Stomach smooth muscle (tissue), 2 donors: Measurements from ENCODE around the gene PLXNC1.

Experiments used
- H3K27ac ChIP-seq: one replicate; pipeline ENCODE4 v1.7.0; 2013; ENCODE audit warnings: mild to moderate bottlenecking, low read length, inconsistent platforms
- H3K27me3 ChIP-seq, 2 donors: one replicate each; pipeline ENCODE4 v1.7.0; 2013; ENCODE audit warnings: low read length in 2 of 2; ENCODE audit not compliant: insufficient read depth in 2 of 2, control insufficient read depth in 1 of 2
- H3K36me3 ChIP-seq, 2 donors: one replicate each; pipeline ENCODE4 v1.7.0; 2013; ENCODE audit warnings: low read length in 2 of 2; ENCODE audit not compliant: control insufficient read depth in 2 of 2, insufficient read depth in 2 of 2
- H3K4me1 ChIP-seq: one replicate; pipeline ENCODE4 v1.7.0; 2013; ENCODE audit warnings: low read length; ENCODE audit not compliant: control insufficient read depth, insufficient read depth
- H3K4me3 ChIP-seq, 2 donors: one replicate each; pipeline ENCODE4 v1.7.0; 2013; ENCODE audit warnings: low read length in 2 of 2
- H3K9ac ChIP-seq, 2 donors: one replicate each; pipeline ENCODE4 v1.7.0; 2013; ENCODE audit warnings: low read length in 2 of 2, mild to moderate bottlenecking in 1 of 2
- H3K9me3 ChIP-seq, 2 donors: one replicate each; pipeline ENCODE4 v1.7.0; 2013; ENCODE audit warnings: low read length in 2 of 2; ENCODE audit not compliant: control insufficient read depth in 2 of 2
- donor health status: healthy.
- donor health status: Pancreatic carcinoma.

The PLXNC1 gene

GRCh38 chr12:94195483-94195882 lies 47.1 kb downstream of the PLXNC1 start:
- Histone ChIP-seq H3K27ac (no peak overlapping the region), H3K36me3 (no peaks in the 10 kb centered on the region), H3K9ac (no peak overlapping the region), H3K4me1 (no peaks in the 10 kb centered on the region), H3K9me3 (peaks cover 0 to 5% of the 10 kb centered on the region in 2 donors), H3K27me3 (no peaks in the 10 kb centered on the region), H3K4me3 (no peak overlapping the region)

- no peak overlapping the region for H3K4me3 ChIP-seq
- H3K9ac ChIP-seq: no peak overlapping the region
- H3K27ac ChIP-seq: no peak overlapping the region
- H3K9me3 ChIP-seq: peaks cover 0 to 5% of the 10 kb centered on the region in 2 donors
- H3K36me3 ChIP-seq: no peaks in the 10 kb centered on the region
- H3K27me3 ChIP-seq: no peaks in the 10 kb centered on the region
- no peaks in the 10 kb centered on the region for H3K4me1 ChIP-seq
Observed at GRCh38 chr12:94198469-94198868, 50.1 kb downstream of the PLXNC1 start.

- no peak overlapping the region for H3K4me3 ChIP-seq
- no peak overlapping the region for H3K27ac ChIP-seq
- no peaks in the 10 kb centered on the region for H3K27me3 ChIP-seq
- H3K9ac ChIP-seq: no peak overlapping the region
- H3K9me3 ChIP-seq: peaks cover 0 to 5% of the 10 kb centered on the region in 2 donors
- no peaks in the 10 kb centered on the region for H3K4me1 ChIP-seq
- no peaks in the 10 kb centered on the region for H3K36me3 ChIP-seq
Observed at GRCh38 chr12:94198872-94199271, 50.5 kb downstream of the PLXNC1 start.

- H3K36me3 ChIP-seq: no peaks in the 10 kb centered on the region
- H3K9ac ChIP-seq: no peak overlapping the region
- no peaks in the 10 kb centered on the region for H3K4me1 ChIP-seq
- no peak overlapping the region for H3K27ac ChIP-seq
- H3K4me3 ChIP-seq: no peak overlapping the region
- H3K9me3 ChIP-seq: peaks cover 0 to 5% of the 10 kb centered on the region in 2 donors
- no peaks in the 10 kb centered on the region for H3K27me3 ChIP-seq
Observed at GRCh38 chr12:94200069-94200468, 51.7 kb downstream of the PLXNC1 start.

- no peak overlapping the region for H3K4me3 ChIP-seq
- no peak overlapping the region for H3K27ac ChIP-seq
- H3K4me1 ChIP-seq: no peaks in the 10 kb centered on the region
- no peak overlapping the region for H3K9ac ChIP-seq
- H3K9me3 ChIP-seq: peaks cover 0 to 5% of the 10 kb centered on the region in 2 donors
- no peaks in the 10 kb centered on the region for H3K27me3 ChIP-seq
- H3K36me3 ChIP-seq: no peaks in the 10 kb centered on the region
Observed at GRCh38 chr12:94200695-94201094, 52.3 kb downstream of the PLXNC1 start.

GRCh38 chr12:94202245-94203180 lies 54.1 kb downstream of the PLXNC1 start:
- Histone ChIP-seq H3K4me1 (no peaks in the 10 kb centered on the region), H3K27me3 (no peaks in the 10 kb centered on the region), H3K9ac (no peak overlapping the region), H3K36me3 (no peaks in the 10 kb centered on the region), H3K27ac (no peak overlapping the region), H3K4me3 (no peak overlapping the region), H3K9me3 (no peaks in the 10 kb centered on the region)

- Histone ChIP-seq H3K27ac (no peak overlapping the region), H3K27me3 (no peaks in the 10 kb centered on the region), H3K36me3 (no peaks in the 10 kb centered on the region), H3K4me1 (no peaks in the 10 kb centered on the region), H3K9me3 (no peaks in the 10 kb centered on the region), H3K9ac (no peak overlapping the region), H3K4me3 (no peak overlapping the region)
Observed at GRCh38 chr12:94203181-94203546, 54.8 kb downstream of the PLXNC1 start.

GRCh38 chr12:94203796-94204195 lies 55.4 kb downstream of the PLXNC1 start:
- no peaks in the 10 kb centered on the region for H3K27me3 ChIP-seq
- no peak overlapping the region for H3K9ac ChIP-seq
- no peaks in the 10 kb centered on the region for H3K9me3 ChIP-seq
- H3K4me3 ChIP-seq: no peak overlapping the region
- no peak overlapping the region for H3K27ac ChIP-seq
- no peaks in the 10 kb centered on the region for H3K4me1 ChIP-seq
- no peaks in the 10 kb centered on the region for H3K36me3 ChIP-seq

GRCh38 chr12:94204499-94205247 lies 56.3 kb downstream of the PLXNC1 start:
- H3K4me3 ChIP-seq: no peak overlapping the region
- no peak overlapping the region for H3K27ac ChIP-seq
- no peaks in the 10 kb centered on the region for H3K36me3 ChIP-seq
- no peaks in the 10 kb centered on the region for H3K4me1 ChIP-seq
- no peaks in the 10 kb centered on the region for H3K27me3 ChIP-seq
- no peaks in the 10 kb centered on the region for H3K9me3 ChIP-seq
- H3K9ac ChIP-seq: no peak overlapping the region

- Histone ChIP-seq H3K27me3 (no peaks in the 10 kb centered on the region), H3K9ac (no peak overlapping the region), H3K27ac (no peak overlapping the region), H3K4me1 (no peaks in the 10 kb centered on the region), H3K36me3 (no peaks in the 10 kb centered on the region), H3K4me3 (no peak overlapping the region), H3K9me3 (no peaks in the 10 kb centered on the region)
Observed at GRCh38 chr12:94205822-94206221, 57.4 kb downstream of the PLXNC1 start.

- Histone ChIP-seq H3K9me3 (no peaks in the 10 kb centered on the region), H3K36me3 (no peaks in the 10 kb centered on the region), H3K4me1 (no peaks in the 10 kb centered on the region), H3K4me3 (no peak overlapping the region), H3K27me3 (no peaks in the 10 kb centered on the region), H3K27ac (no peak overlapping the region), H3K9ac (no peak overlapping the region)
Observed at GRCh38 chr12:94206886-94207285, 58.5 kb downstream of the PLXNC1 start.
